Measurements from ENCODE around the gene FILIP1L. TPM values are rescaled to one million over a fixed set of nuclear protein-coding genes. Genes with fewer than 3 reads are reported as not detected.

The FILIP1L gene
- total and polyA plus RNA-seq, 2 experiments from 2014 or later: 0.45 to 0.82 TPM

DNA sequence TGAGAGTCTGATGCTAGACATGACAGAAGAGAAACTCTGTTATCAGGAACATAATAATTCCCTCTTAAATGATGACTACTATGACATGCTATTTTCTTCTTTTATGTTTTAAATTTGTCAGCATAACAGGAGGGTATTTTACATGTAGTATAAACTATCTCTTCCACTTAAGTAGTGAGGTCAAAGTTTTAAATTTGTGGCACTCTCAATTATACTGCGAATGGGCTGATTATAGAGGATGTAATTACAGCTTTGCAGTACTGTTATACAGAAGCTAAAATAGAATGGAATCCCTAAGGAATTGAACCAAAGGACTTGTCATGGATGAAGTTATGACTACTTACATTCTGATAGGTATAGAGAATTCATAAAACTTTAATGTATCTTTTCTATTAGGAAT is 262.3 kb downstream of the FILIP1L start:
- Histone ChIP-seq H3K27ac (no peak overlapping the region), H3K4me3 (no peak overlapping the region), H3K9me3 (ENCODE audit: low read depth) (no peaks in the 10 kb centered on the region), H3K27me3 (no peaks in the 10 kb centered on the region), H3K36me3 (no peaks in the 10 kb centered on the region), H3K4me1 (ENCODE audit: low read depth) (no peaks in the 10 kb centered on the region)
- TF ChIP-seq, protein P1, sequence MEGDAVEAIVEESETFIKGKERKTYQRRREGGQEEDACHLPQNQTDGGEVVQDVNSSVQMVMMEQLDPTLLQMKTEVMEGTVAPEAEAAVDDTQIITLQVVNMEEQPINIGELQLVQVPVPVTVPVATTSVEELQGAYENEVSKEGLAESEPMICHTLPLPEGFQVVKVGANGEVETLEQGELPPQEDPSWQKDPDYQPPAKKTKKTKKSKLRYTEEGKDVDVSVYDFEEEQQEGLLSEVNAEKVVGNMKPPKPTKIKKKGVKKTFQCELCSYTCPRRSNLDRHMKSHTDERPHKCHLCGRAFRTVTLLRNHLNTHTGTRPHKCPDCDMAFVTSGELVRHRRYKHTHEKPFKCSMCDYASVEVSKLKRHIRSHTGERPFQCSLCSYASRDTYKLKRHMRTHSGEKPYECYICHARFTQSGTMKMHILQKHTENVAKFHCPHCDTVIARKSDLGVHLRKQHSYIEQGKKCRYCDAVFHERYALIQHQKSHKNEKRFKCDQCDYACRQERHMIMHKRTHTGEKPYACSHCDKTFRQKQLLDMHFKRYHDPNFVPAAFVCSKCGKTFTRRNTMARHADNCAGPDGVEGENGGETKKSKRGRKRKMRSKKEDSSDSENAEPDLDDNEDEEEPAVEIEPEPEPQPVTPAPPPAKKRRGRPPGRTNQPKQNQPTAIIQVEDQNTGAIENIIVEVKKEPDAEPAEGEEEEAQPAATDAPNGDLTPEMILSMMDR (IDR thresholded peaks at IDR 0.05; ENCODE audit: low read depth, low read length): no peak
- DNase-seq (ENCODE audit: low read depth in 1 of 2, low spot score in 1 of 2): no peak

DNA sequence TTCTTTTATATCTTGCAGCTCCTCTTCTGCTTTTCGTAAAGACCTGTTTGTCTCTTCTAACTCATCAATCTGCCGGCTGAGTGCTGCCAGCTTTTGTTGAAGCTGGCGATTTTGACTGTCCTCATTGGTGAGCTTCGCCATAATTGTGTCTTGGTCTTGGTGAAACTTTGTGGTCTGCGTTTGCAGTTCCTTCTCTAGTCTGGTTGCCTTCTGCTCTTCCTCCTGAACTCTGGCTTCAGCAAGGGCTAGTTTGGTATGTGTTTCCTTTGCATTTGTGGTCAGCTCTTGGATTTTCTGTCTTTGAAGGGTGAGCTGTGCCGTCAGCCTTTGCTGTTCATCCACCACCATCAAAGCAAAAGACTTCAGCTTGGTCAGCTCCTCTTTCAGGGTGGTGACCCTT is 263.7 kb downstream of the FILIP1L start:
- Histone ChIP-seq H3K27me3 (no peaks in the 10 kb centered on the region), H3K36me3 (no peaks in the 10 kb centered on the region), H3K27ac (no peak overlapping the region), H3K4me1 (ENCODE audit: low read depth) (no peaks in the 10 kb centered on the region), H3K4me3 (no peak overlapping the region), H3K9me3 (ENCODE audit: low read depth) (no peaks in the 10 kb centered on the region)
- no peak for DNase-seq (ENCODE audit: low read depth in 1 of 2, low spot score in 1 of 2)
- TF ChIP-seq, protein P1 (IDR thresholded peaks at IDR 0.05; ENCODE audit: low read depth, low read length): no peak

DNA sequence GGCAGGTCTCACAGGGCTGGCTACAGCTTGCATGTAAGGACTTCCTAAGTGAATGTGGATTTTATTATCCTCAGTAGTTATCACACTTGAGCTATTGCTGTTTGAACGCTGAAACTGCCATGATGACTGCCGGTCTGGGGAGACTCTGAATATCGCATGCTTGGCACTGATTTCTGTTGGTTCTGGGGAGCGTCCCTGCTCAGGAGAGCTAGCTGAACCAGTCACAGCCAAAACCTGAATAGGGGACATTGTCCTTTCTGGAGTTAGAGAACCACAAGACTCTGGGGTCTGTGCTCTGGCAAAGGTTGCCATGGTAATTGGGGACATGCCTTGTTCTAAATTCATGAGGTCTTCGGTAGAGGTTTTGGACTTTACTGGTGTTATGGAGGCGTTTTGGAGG is 265.9 kb downstream of the FILIP1L start:
- H3K9me3 ChIP-seq (ENCODE audit: low read depth): no peaks in the 10 kb centered on the region
- H3K4me3 ChIP-seq: no peak overlapping the region
- H3K36me3 ChIP-seq: no peaks in the 10 kb centered on the region
- H3K4me1 ChIP-seq (ENCODE audit: low read depth): no peaks in the 10 kb centered on the region
- H3K27ac ChIP-seq: no peak overlapping the region
- DNase-seq (ENCODE audit: low read depth in 1 of 2, low spot score in 1 of 2): no peak
- no peaks in the 10 kb centered on the region for H3K27me3 ChIP-seq
- TF ChIP-seq, protein P1 (IDR thresholded peaks at IDR 0.05; ENCODE audit: low read depth, low read length): no peak

DNA sequence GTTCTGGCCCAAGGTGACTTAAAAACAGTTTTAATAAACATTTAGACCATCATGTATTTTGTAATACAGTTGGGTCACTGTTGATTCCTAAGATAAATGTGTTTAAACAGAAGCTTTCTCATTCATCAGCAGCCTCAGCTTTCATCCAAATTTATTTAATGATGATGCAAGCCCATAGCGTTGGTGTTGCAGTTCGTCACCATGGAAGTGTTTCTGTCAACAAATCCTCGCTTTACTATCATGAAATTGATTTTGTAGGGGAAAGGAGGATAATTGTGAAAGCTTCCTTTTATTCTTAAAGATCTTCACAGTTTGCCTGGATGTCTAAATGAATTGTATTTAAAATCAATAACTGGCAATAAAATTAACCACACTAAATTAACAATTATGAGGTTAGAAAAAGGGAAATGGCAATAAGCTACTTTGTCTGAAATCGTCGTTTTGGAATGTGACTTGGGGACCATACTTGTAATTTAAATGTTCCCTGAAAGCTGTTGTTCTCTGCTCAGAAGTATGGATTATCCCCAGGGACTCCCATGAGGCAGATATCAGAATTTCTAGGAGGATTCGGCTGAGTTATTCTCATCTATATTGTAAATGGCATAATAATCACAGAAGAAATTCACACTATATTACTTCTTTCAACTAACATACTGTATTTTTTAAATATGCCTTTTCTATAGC is 267.7 kb downstream of the FILIP1L start:
- H3K4me1 ChIP-seq (ENCODE audit: low read depth): no peaks in the 10 kb centered on the region
- no peaks in the 10 kb centered on the region for H3K36me3 ChIP-seq
- TF ChIP-seq, protein P1 (IDR thresholded peaks at IDR 0.05; ENCODE audit: low read depth, low read length): no peak
- no peak overlapping the region for H3K27ac ChIP-seq
- H3K27me3 ChIP-seq: no peaks in the 10 kb centered on the region
- no peaks in the 10 kb centered on the region for H3K9me3 ChIP-seq (ENCODE audit: low read depth)
- no peak overlapping the region for H3K4me3 ChIP-seq
- peak in 1 of 2 donors; percentile 90 for DNase-seq (ENCODE audit: low read depth in 1 of 2, low spot score in 1 of 2)

DNA sequence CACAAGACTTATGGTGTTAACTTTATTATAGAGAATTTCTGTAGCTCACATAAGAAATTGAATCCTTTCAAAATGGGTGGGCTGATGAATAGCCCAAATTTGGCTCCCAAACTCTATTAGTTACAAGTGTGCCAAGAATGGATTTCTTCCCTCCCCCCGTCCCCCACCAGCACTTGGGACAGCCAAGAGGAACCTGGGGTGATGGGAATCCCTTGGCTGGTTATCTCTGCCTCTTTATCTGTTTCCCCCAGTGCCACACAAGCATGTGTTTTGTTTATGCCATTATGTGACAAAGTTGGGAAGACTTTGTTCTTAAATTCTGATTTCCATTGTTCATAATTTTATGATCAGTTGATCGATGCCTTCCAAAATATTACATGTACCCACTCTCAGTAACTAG is 268.3 kb downstream of the FILIP1L start:
- H3K4me3 ChIP-seq: no peak overlapping the region
- no peak for DNase-seq (ENCODE audit: low read depth in 1 of 2, low spot score in 1 of 2)
- H3K27me3 ChIP-seq: no peaks in the 10 kb centered on the region
- H3K36me3 ChIP-seq: no peaks in the 10 kb centered on the region
- H3K9me3 ChIP-seq (ENCODE audit: low read depth): no peaks in the 10 kb centered on the region
- H3K4me1 ChIP-seq (ENCODE audit: low read depth): no peaks in the 10 kb centered on the region
- no peak overlapping the region for H3K27ac ChIP-seq
- TF ChIP-seq, protein P1 (IDR thresholded peaks at IDR 0.05; ENCODE audit: low read depth, low read length): no peak
